HG02885 (cell line): Measurements from ENCODE around the gene EMC10.

Source experiments
- ATAC-seq: cut with Tn5 transposase; IDR thresholded peaks from one replicate; pipeline ENCODE4 v1.9.1; 2021; ENCODE audit warnings: mild to moderate bottlenecking; ENCODE audit not compliant: unreplicated experiment, poor library complexity

Gene EMC10

DNA sequence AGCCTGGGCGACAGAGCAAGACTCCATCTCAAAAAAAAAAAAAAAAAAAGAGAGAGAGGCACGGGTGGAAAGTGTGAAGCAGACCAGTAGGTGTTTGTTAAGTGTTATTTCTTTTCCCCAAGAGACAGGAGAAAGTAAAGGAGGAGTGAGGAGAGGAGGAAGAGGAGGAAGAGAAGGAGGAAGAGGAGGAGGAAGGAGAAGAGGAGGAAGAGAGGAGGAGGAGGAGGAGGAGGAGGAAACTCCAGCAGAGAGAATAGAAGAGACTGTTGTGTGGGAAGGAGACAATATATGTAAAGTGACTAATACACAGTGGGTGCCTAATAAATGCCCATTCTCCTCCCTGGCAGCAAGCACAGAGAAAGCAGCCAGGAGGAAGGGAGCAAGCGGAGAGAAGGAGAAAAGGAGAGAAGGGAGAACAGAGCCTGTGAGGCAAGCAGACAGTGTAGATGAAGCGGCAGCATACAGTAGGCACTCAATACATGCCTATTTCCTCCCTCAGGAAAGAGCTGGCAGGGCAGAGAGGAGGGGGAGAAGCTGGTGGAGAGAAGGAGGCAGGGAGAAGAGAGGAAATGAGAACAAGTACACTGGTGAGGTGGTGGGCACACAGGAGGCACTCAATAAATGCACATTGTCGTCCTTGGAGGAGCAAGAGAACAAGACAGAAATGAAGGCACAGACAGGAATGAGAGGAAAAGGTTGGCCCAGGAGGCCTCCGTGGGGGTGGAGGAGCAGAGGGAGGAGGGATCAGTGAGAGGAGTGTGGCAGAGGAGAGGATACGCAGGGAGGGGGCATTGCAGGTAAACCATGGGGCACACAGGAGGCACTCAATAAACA, 18.1 kb downstream of the EMC10 start:
- ATAC-seq, result no peak

DNA sequence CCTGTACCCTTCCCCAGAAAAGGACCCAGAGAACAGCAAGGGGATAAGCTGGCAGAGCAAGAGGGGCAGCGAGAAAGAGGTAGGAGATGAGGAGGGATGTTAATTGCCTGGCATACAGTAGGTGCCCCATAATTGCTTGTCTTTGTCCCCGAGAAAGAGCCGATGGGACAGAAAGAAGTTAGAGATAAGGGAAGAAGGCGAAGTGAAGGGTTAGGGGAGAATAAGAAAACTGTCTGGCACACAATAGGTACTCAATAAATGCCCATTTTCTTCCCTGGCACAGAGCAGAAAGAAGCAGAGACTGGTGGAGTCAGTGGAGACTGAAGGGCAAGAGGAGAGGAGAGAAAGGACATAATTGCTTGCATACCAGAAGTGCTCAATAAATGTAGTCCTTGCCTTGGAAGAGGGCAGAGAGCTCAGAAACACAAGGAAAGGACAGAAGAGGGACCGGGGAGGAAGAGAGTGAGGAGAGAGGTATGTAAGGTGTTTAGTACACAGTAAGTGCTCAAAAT, 18.8 kb downstream of the EMC10 start:
- no peak for ATAC-seq

DNA sequence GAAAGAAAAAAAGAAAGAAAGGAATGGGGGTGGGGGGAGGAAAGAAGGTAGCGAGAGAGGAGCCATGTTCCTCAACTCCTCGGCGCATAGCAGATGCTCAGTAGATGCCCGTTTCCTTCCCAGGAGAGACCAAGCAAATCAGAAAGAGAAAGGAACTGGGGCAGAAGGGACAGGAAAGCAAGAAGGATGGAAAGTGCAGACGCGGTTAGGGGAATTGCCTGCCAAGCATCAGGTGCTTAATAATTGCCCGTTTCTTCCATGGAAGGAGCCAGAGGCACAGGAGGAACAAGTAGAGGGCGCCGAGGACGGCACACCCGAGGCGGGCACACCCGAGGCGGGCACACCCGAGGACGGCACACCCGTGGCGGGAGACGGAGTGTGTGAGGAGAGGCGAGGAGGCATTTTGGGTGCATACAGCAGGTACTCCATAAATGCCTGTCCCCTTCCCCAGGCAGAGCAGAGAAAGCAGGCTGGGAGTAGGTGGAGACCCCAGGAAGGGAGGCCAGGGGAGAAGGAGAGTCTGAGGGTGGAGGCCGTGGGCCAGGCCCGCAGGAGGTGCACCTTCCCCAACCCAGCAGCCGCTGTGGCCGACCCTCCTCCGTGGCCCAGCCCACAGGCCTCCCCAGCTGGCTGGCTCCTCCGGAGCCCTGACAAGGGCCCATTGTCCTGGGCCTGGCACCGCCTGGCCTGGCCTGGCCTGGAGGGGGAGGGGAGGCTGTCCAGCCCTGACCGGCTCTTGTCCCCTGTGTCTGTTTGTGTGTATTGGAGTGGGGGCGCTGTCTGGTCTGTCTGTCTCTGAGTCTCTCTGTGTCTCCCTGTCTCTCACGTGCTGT, 20.1 kb downstream of the EMC10 start:
- no peak for ATAC-seq

DNA sequence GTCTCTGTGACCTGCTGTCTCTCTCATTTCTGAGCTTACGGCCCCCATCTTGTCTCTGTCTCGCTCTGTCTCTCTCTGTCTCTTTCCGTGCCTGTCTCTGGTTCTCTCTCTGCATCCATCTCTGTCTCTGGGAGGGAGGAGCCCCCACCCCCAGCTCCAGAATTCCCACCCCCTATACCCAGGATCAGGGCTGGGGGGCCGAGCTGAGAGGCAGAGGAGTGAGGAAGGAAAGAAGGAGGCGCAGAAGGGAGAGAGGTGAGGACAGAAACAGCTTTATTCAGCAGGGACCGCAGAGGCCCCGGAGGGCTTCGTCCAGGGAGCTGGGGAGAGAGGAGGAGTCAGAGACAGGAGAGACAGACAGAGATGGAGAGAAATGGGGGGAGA, 20.7 kb downstream of the EMC10 start:
- no peak for ATAC-seq

DNA sequence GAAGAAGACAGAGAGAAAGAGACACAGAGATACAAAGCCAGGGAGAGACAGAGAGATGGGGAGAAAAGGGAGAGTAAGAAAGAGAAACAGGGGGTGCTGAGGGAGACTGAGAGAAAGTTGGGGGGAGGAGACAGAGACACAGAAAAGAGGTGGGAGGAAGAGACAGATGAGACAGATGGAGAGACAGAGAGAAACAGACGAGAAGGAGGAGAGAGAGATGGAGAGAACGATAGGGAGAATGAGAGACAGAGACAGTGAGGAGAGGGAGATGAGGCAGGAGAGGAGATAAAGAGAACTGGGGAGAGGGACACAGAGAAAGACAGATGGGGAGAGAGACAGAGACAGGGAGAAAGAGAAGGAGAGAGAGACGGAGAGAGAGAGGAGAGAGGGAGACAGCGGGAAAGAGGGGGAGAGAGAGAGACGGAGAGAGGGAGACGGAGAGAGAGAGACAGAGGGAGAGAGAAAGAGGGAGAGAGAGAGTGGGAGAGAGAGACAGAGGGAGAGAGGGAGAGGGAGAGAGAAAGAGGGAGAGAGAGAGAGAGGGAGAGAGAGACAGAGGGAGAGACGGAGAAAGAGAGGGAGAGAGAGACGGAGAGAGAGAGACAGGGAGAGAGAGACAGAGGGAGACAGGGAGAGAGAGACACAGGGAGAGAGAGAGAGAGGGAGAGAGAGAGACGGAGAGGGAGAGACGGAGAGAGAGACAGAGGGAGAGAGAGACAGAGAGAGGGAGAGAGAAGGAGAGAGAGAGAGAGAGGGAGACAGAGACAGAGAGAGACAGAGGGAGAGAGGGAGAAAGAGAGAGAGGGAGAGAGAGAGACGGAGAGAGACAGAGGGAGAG, 22.1 kb downstream of the EMC10 start:
- ATAC-seq, result no peak

DNA sequence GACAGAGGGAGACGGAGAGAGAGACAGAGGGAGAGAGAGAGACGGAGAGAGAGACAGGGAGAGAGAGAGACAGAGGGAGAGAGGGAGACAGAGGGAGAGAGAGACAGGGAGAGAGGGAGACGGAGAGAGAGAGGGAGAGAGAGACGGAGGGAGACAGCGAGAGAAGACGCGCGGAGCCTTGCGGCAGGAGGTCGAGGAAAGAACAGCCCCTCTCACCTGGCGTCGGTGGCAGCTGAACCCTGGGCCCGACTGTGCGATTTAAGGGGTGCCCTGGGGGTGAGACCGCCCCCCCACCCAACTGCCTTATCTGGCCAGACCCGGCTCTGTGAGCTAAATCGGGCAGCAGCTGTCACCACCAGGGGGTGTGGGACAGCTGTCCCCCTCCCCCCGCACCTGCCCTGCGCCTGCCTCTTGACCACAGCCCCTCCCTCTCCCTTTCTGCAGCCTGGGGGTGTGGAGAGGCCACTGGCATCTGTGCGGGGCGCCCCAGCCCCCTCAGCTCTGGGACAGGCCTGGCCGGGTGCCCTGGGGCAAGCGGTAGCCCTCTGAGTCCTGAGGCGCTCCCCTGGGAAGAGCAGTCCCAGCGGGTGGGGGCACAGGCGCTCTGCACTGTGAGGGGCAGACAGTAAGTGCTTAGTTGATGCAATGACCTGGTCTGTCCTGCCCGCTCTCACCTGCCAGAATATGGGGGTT, 23.9 kb downstream of the EMC10 start:
- no peak for ATAC-seq

DNA sequence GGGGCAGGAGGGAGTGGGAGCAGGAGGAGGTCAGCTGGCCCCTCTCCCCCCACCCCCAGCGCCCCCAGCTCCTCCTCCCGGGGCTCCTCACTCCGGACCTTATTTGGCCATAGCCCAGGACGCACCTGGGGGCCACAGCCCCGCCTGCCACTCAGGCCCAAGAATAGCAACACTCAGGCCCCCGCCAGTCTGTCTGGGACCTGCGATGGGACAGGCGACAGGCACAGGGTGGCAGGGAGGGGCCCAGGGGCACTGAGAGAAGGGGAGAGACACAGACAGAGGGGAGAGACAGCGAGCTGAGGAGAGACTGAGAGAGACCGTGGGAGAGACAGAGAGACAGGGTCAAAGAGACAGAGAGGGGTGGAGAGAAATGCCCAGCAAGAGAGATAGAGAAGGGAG, 24.4 kb downstream of the EMC10 start:
- no peak for ATAC-seq

DNA sequence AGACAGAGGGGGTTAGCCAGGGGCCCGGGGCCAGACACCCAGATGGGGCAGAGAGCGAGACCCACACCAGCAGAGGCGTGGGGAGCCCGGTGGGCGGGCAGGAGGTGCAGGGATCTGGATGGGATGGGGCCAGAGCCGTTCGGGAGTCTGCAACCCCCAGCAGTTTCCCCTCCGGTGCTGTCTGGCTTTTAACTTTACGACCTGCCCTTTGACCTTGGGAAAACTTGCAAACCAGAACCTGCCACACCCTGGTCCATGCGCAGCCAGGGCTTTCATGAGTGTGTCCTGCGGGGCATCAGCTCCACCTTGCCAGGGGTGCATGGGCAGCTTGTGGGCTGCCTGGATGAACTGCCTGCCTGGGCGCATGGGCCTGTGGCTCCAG, 24.9 kb downstream of the EMC10 start:
- ATAC-seq, result no peak

DNA sequence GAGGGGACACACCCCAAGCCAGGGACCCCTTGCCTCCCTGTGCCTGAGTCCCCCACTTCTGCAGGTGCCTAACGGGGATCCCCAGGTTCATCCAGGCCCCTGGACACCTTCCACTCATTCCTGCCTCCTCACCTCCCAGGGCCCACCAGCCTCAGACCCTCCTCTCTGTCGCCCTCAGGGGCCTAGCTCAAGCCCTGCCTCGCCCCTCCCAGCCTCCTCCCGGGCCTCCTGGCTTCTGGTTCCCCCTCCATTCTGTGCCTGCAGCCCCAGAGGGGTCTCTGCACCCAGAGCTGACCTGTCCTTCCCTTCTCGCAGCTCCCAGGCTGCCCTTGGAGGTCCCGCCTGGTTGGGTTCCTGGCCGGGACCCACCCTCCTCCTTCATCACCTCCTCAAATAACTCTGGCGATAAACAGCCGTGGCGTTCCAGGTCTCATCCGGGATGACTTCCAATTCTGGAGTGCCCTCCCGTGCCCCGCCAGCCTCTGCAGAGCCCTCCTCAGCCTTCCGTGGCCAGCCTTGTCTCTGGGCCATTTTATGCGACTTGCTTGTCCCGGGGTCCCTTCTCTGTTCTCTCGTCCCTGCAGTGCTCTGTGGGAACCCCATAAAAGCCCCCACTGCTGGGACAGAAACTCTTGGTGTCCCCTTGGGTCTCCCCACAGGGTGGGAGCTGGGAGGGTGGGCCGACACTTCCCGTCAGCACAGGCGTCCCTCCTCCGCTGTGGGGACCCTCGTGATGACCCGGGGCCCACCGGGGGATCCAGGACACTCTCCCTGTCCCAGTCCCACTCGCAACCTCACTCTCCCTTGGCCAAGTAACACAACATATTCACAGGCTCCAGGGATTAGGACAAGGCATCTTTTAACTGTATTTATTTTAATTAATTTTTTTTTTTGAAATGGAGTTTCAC, 25.5 kb downstream of the EMC10 start:
- ATAC-seq, result no peak

DNA sequence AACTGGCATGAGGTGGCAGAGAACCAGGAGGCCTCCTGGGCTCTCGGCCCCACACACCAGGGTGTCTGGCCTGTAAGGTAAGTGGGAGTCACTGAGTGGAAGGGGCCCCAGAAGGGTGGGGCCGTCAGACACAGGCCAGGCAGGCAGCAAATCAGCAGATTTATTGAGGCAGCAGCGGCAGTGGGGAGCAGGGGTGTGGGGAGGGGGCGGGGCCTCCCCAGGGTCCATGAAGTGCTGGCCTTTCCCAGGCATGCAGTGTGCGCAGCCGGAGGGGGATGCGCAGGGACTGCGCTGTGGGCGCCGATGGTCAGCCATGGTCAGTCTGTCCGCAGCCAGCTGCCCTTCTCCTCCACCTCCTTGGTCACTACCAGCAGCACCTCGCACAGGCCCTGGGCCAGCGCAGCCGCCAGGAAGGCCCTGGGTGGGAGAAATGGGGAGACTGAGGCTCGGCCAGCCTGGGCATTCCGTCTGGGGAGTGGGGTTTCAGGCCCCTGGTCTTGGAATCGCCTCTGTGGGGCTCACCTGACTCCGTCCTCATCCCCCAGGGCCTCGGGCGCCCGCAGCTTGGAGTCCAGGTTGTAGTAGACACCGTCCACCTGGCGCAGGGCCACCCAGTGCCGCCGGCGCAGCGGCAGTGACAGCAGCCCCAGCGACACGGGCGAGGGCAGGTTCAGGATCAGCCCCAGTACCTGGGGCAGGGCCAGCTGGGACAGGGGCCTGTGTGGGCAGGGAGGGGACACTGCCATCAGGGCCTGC, 29.7 kb downstream of the EMC10 start:
- ATAC-seq, result no peak

DNA sequence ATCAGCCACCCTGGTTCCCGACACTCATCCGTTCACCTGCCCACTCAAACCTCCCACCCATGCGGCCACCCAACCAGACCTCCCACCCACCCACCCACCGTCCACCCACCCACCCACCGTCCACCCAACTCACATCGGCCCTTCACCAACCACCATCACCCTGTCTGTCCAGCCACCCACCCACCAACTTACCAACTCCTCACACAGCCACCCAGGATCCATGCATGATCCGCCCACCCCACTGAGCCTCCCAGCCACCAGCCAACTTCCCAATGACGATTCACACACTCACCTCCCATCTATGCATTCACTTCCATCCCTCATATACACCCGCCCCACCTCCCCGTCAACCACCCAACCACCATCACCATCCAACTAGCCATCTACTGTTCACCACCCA, 30.4 kb downstream of the EMC10 start:
- ATAC-seq, result no peak

DNA sequence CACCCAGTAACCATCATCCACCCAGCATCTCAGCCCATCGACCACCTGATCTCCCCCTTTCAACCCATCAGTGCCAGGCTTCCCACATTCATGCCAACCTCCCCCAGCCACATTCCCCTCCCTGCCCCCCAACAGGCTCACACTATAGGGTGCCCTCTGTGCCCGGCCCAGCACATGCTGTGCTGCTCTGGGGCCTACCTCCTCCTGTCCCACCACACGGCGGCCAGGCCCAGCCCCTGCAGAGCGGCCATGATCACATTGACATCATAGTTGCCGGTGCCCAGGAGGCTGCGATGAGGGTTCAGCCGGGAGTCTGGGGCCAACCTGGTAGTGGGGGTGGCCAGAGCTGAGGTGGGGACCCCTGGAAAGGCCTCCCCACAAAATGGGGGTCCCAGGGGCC, 31.1 kb downstream of the EMC10 start:
- ATAC-seq, result no peak

DNA sequence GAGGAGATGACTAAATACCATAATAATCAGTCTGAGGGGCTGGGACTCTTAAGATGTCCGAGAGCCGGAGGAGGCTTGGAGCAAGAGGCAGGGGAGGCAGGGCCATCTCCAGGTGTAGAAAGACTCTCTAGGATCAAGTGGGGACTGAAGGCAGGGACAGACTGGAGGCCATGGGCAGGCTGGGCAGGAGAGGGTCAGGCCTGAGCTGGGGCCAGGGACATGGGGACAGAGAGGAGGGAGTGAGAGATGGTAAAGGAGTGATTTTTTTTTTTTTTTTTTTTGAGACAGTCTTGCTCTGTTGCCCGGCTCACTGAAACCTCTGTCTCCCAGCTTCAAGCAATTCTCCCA, 32.5 kb downstream of the EMC10 start:
- ATAC-seq, result no peak

DNA sequence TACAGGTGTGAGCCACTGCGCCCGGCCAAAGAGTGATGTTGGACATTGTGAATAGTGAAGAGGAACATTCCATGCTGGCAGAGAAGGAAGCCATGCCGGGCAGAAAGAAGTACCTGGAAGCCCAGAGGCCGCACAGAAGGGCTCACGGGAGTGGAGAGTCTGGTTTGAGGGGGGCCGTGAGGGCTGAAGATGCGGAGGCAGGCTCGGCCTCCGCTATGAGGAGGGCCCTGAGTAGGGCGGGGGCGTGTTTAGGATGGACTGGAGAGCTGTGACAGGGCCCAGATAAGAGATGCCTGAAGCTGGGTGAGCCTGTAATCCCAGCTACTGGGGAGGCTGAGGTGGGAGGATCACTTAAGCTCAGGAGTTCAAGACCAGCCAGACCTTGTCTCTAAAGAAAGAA, 33.1 kb downstream of the EMC10 start:
- no peak for ATAC-seq

DNA sequence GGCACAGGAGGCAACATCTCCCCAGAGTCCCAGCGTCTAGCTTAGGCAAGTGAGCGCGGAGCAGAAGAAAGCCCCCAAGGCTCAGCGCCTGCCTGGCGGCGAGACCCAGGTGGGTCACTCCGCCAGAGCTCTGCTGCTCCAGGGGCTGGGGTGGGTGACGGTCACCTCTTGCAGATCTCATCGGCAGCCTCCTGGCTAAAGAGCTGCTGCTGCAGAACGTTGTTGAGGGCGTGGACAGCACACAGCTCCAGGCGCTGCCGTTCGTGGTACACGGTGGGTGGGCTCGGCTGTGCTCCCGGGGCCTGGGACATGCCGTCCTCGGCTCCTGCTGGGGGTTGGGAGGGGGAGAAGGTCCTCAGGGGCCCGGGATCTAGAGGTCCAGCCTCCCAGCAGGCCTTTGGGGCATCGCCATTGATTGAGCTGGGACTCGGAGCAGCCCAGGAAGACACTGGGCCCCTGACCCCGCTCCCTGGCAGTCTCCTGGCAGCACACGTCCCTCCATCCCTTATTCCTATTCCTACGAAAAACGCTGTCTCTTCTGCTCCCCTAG, 33.9 kb downstream of the EMC10 start:
- no peak for ATAC-seq

DNA sequence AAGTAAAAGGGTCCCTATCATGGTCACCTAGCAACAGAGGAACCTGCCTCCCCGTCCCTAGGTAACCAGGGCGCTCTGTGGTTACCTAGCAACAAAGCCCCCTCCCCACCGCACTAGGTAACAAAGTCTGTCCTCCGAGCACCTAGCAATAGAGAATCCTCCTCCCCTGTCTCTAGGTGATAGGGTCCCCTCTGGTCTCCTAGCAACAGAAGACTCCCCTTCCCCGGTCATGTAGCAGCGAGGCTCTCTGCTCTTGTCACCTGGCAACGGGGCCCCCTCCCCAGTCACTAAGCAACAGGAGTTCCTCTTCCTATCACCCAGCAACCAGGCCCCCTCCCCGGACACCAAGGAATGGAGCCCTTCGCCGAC, 34.4 kb downstream of the EMC10 start:
- ATAC-seq, result no peak

DNA sequence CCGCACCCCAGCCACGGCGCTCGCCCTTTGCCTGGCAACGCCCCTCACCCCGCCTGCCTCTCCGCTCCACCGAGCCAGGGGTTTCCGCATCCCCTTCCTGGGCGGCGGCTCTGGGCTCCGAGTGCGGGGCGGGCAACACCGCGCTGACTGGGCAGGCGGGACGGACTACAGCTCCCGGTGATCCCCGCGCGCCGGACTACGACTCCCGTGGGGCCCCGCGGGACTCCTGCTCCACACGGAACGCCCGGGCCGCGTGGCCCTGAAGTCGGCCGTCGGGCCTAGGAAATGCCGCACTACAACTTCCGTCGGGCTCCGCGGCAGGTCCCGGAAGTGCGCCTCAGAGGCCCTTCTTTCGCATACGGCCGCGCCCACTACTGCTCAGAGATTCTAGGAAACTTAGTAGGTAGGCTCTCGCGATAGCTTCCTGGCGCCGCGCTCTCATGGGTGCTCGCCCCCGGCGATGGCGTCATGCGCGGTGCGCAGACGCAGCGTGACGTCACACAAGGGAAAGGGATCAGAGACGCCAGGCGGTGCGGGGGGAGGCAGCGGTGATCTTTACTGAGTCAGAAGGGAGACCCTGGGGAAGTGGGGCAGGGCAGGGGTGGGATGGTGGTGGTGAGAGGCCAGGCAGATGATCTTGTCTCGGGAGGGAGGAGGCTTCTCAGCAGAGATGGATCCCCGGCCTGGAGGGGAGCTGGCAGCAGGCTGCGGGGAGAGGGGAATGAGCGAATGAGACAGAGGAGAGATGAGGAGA, 34.9 kb downstream of the EMC10 start, which contains the start of gene JOSD2:
JOSD2 (minus strand) TSS at position 123 of the 754 bp plus-strand sequence. CDS start 760 bp downstream, outside the sequence.
- ATAC-seq, result peak; percentile 91
